Measurements from ENCODE around the gene TMEM61.

The TMEM61 gene

GRCh38 chr1:55006931-55007330 is 26.5 kb downstream of the TMEM61 start:
- peaks cover 7% of the 10 kb centered on the region; the same call in 1 of the 2 replicates for H3K27me3 ChIP-seq (ENCODE audit: insufficient read depth, low read length)

GRCh38 chr1:55007625-55008024 is 27.2 kb downstream of the TMEM61 start:
- Histone ChIP-seq H3K4me2 (ENCODE audit: low read length) (no peak overlapping the region), H3K9ac (ENCODE audit: low read length) (no peak overlapping the region), H3K27me3 (ENCODE audit: insufficient read depth, low read length) (peaks cover 7% of the 10 kb centered on the region; the same call in 1 of the 2 replicates), H2AFZ (ENCODE audit: low read length) (no peak overlapping the region), H3K79me2 (ENCODE audit: insufficient read depth, low read length) (no peaks in the 10 kb centered on the region), H3K9me3 (ENCODE audit: low read length) (no peaks in the 10 kb centered on the region), H3K9me2 (ENCODE audit: low read depth, low read length) (no peaks in the 10 kb centered on the region), H3F3A (ENCODE audit: insufficient read depth, low read length) (no peaks in the 10 kb centered on the region), H3K27ac (ENCODE audit: low read depth, low read length, poor library complexity, severe bottlenecking) (no peak overlapping the region), H3K4me3 (ENCODE audit: low read depth, low read length, poor library complexity, severe bottlenecking) (no peak overlapping the region), H3K36me3 (ENCODE audit: insufficient read depth, low read length) (no peaks in the 10 kb centered on the region), H4K20me1 (ENCODE audit: insufficient read depth, low read length) (no peaks in the 10 kb centered on the region), H3K4me1 (ENCODE audit: insufficient read depth, low read length, severe bottlenecking) (no peaks in the 10 kb centered on the region)
- TF ChIP-seq EZH2 (IDR thresholded peaks at IDR 0.05; ENCODE audit: borderline replicate concordance, low read length) (no peak), CTCF (IDR thresholded peaks at IDR 0.05; ENCODE audit: low read length) (no peak)

More at GRCh38 chr1:55006931-55007330, 26.5 kb downstream of the TMEM61 start:
- no peak for TF ChIP-seq CTCF (IDR thresholded peaks at IDR 0.05; ENCODE audit: low read length)
- no peak for TF ChIP-seq EZH2 (IDR thresholded peaks at IDR 0.05; ENCODE audit: borderline replicate concordance, low read length)
- no peaks in the 10 kb centered on the region for H3K9me2 ChIP-seq (ENCODE audit: low read depth, low read length)
- no peak overlapping the region for H2AFZ ChIP-seq (ENCODE audit: low read length)
- no peak overlapping the region for H3K4me2 ChIP-seq (ENCODE audit: low read length)
- H3K79me2 ChIP-seq (ENCODE audit: insufficient read depth, low read length), result no peaks in the 10 kb centered on the region
- no peak overlapping the region for H3K27ac ChIP-seq (ENCODE audit: low read depth, low read length, poor library complexity, severe bottlenecking)
- H4K20me1 ChIP-seq (ENCODE audit: insufficient read depth, low read length), result no peaks in the 10 kb centered on the region
- H3F3A ChIP-seq (ENCODE audit: insufficient read depth, low read length), result no peaks in the 10 kb centered on the region
- H3K9me3 ChIP-seq (ENCODE audit: low read length), result no peaks in the 10 kb centered on the region
- H3K4me1 ChIP-seq (ENCODE audit: insufficient read depth, low read length, severe bottlenecking), result no peaks in the 10 kb centered on the region
- H3K4me3 ChIP-seq (ENCODE audit: low read depth, low read length, poor library complexity, severe bottlenecking), result no peak overlapping the region
- H3K9ac ChIP-seq (ENCODE audit: low read length), result no peak overlapping the region
- no peaks in the 10 kb centered on the region for H3K36me3 ChIP-seq (ENCODE audit: insufficient read depth, low read length)

- H3K36me3 ChIP-seq (ENCODE audit: insufficient read depth, low read length), result no peaks in the 10 kb centered on the region
- H3K27ac ChIP-seq (ENCODE audit: low read depth, low read length, poor library complexity, severe bottlenecking), result no peak overlapping the region
- no peaks in the 10 kb centered on the region for H3K9me3 ChIP-seq (ENCODE audit: low read length)
- no peaks in the 10 kb centered on the region for H3F3A ChIP-seq (ENCODE audit: insufficient read depth, low read length)
- peaks cover 7% of the 10 kb centered on the region; the same call in 1 of the 2 replicates for H3K27me3 ChIP-seq (ENCODE audit: insufficient read depth, low read length)
- no peak overlapping the region for H3K9ac ChIP-seq (ENCODE audit: low read length)
- H3K79me2 ChIP-seq (ENCODE audit: insufficient read depth, low read length), result no peaks in the 10 kb centered on the region
- H3K9me2 ChIP-seq (ENCODE audit: low read depth, low read length), result no peaks in the 10 kb centered on the region
- no peak overlapping the region for H3K4me2 ChIP-seq (ENCODE audit: low read length)
- H4K20me1 ChIP-seq (ENCODE audit: insufficient read depth, low read length), result no peaks in the 10 kb centered on the region
- no peak for TF ChIP-seq EZH2 (IDR thresholded peaks at IDR 0.05; ENCODE audit: borderline replicate concordance, low read length)
- TF ChIP-seq CTCF (IDR thresholded peaks at IDR 0.05; ENCODE audit: low read length), result no peak
- H2AFZ ChIP-seq (ENCODE audit: low read length), result no peak overlapping the region
- H3K4me3 ChIP-seq (ENCODE audit: low read depth, low read length, poor library complexity, severe bottlenecking), result no peak overlapping the region
- H3K4me1 ChIP-seq (ENCODE audit: insufficient read depth, low read length, severe bottlenecking), result no peaks in the 10 kb centered on the region
These were observed 29.9 kb downstream of the TMEM61 start for GRCh38 chr1:55010194-55010886.
